CD4-positive, alpha-beta T cell treated with Interleukin-17A for 1 hour (primary cell): ENCODE data around the gene MCTP1.
"Not testable (repeated sequence)": the region's sequence is repeated elsewhere in the genome, so short reads cannot be mapped to it uniquely, and the experiment has no call there.

Experiments used
- DNase-seq: peaks from one replicate; pipeline ENCODE4 v3.0.0-alpha.2; 2020

MCTP1 gene

DNA sequence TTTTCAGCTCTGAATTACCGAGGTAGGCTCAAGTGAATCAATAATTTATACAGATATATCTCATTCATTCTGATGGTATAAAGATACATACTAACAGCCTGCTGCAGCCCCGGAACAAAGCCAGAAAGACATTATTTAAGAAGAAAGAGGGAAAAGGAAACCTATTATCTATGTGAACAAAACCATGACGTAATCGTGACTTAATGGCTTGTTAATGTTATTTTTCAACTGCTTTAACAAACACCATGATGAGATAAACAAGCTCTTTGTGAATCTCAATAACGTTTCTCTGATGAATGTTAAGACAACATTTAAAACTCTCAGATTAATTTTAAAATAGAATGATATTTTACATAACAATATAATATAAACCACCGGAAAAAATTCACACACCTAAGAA is 429.4 kb downstream of the MCTP1 start:
- no peak for DNase-seq

DNA sequence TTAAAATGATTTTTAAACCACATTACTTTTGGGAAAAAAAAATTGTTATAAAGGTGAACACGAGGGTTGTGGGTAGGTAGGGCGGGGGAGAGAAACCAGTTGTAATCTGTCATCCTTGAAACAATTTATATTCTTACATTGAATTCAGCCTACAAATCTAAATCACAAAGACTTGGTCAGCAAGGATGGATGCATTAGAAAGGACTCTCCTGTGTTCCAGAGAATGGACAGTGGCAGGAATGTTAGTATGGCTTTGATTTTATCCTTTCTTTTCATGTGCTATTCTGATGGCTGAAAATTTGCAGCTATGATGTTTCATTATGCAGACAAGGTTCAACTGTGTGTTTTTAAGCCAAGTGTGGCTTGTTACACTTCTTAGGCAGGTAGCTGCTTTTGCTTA is 431.8 kb downstream of the MCTP1 start:
- DNase-seq: no peak

- DNase-seq: no peak
Measured at GRCh38 chr5:94850960-94851359, 433.9 kb downstream of the MCTP1 start.

DNA sequence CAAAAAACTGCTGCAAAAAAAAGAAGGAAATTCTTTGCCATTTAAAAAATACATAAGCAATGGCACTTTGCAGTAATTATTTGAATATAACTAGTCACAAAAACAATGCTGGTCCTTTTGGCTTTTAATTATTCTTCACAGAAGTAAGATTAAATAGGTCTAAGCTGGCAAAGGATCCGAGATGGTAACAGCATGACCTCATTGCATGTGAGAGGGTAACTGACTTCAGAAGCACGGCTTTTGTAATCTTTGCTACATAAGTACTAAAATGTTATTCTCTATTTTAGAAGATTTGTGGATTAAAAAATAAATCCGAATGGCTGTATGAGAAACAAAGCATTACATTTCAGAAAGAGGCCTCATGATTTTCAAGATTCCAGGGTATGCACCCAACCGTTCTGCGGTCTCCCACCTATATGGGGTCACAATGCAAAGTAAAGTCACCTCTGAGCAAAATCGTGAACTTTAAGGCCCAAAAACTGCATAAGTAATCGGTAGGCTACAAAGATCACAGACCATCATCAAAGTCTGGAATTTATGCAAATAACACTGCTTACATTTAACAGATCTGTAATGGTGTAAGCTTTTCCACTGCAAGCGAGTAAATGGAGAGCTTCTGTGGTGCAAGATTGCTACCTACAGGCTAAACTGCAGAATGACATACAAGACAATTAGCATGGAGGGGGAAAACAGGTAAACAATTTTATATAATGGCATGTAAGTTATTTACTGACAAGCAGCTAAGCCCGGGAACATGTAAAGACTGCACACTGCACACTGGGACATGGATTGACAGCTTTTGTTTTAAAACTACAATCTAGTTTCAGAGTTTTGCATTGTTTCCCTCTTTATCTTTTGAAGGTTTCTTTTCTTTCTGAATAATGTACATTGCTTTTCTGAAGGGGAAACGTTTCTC is 434.8 kb downstream of the MCTP1 start:
- peak; percentile 68 for DNase-seq

DNA sequence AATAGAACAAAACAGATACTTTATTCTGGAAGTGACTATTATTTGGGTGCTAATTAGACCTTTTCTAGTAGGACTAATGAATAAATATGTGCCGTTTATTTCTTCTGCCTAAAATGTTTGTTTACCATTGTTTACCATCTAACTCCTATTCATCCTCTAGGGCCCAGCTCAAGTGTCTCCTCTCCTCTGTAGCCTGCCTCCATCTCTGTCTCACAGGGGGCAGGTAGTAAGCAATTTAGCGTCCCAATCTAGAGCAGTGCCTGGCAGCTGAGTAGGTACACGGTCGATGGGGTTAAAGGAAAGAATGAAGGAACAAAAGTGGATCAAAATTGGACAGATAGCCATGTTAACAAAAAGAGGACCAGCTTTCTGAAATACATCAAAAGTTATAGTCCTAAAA is 435.6 kb downstream of the MCTP1 start:
- no peak for DNase-seq

DNA sequence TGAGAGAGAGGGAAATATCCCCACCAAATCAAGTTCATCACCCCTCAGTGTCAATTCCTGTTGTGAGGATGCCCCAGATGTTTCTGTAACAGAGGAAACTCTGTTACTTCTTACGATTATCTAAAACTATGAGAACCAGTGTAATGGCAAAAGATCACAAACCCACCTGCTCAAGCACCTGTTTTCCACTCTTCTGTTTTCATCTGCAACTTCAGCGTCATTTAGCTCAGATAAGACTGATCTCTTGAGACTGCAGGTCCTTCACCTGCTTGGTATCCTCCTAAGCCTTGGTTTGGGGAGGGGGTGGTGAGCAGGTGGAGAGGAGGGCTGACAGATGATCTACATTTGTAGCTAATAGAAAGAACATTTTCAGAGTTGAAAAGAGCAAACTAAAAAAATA is 437.2 kb downstream of the MCTP1 start:
- no peak for DNase-seq

GRCh38 chr5:94847019-94847418 is 437.9 kb downstream of the MCTP1 start:
- DNase-seq: no peak

DNA sequence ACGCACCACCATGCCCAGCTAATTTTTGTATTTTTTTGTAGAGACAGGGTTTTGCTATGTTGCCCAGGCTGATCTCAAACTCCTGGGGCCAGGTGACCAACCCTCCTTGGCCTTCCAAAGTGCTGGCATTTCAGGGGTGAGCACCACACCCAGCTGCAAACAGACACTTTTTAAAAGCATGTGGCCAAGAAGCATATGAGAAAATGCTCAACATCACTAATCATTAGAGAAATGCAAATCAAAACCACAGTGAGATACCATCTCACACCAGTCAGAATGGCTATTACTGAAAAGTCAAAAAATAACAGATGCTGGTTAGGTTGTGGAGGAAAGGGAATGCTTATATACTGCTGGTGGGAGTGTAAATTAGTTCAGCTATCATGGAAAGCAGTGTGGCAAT is 439.2 kb downstream of the MCTP1 start:
- DNase-seq: not testable (repeated sequence)

DNA sequence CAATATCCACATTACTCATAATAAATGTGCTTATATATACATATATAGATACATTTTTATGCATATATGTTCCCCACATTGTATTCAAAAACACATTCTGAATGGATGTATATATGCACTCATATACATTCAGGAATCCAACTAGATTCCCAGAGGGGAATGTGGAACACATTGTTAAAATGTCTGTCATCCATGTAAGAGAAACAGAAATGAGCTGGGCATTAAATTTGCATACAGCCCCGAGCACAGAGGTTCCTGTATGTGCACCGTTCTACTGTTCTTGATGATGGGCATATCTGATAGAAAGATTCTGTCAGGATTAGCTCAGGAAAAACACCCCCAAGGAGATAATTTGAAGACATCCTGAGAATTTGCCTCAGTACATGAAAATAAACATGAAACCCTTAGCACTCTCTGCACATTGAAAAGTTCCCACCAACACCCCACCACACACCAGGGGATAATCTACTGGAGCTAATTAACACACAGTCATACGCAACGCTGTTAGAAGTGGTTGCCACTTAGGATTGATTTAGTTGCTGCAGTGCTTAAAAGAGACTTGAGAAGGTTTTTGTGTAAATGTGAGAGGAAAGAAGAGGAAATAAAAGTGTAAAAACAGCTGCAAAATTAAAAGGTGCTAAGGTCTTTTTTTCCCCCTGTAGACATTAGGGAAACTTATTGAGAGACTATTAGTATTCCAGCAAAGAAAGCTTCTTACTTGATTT is 443.1 kb downstream of the MCTP1 start:
- DNase-seq: no peak

GRCh38 chr5:94833851-94834250 is 451.0 kb downstream of the MCTP1 start:
- DNase-seq: no peak

- DNase-seq: no peak
Measured at GRCh38 chr5:94832685-94833084, 452.2 kb downstream of the MCTP1 start.

GRCh38 chr5:94830520-94830919 is 454.4 kb downstream of the MCTP1 start:
- DNase-seq: no peak

- DNase-seq: not testable (repeated sequence)
Measured at GRCh38 chr5:94828222-94828621, 456.7 kb downstream of the MCTP1 start.

DNA sequence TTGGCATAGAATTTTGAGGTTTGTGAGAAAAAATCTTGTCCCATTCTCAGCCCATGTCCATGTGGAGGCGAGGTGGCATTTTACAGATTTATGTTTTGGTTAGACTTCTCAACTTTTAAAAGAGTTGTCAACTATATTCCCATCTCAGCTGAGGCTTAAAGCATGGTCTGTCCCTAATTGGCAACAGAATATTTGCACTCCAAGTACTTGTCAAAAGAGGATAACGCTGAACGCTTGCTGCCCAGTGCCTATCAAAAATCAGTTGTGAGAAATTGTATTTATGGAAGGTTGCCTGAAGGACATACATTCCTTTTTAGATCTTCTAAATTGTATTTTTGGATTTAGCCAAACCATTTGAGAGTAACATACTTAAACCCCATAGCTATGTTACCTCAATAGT is 464.4 kb downstream of the MCTP1 start:
- no peak for DNase-seq

DNA sequence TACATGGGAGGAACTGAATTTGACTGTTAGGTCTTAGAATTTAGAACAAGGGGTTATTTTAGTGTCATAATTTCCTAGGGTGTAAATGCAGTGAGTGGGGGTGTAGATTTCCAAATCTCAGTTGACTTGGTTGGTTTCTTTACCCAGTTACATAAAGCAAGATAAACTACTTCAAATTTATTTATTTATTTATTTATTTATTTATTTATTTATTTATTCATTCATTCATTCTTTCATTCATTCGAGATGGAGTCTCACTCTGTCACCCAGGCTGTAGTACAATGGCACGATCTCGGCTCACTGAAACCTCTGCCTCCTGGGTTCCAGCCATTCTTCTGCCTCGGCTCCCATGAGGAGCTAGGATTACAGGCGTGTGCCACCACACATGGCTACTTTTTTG is 466.0 kb downstream of the MCTP1 start:
- no peak for DNase-seq

GRCh38 chr5:94815313-94816039 is 469.4 kb downstream of the MCTP1 start:
- no peak for DNase-seq

DNA sequence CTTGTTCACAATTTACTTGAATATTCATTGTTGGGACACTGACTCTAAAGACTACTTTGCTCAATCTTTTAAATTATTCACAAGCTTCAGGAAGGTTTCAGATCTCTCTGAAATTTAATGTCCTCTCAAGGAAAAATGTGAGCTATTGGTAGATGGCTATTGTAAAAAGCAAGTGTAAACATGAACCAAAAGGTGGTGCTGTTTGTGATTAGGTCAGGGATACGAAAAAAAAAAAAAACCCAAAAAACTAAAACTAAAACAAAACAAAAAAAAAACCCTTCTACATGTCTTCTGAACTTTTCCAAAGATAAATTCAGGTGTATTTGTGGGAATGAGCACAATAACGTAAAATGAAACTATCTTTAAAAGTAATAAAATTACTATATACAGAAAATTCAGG is 472.7 kb downstream of the MCTP1 start:
- no peak for DNase-seq

- no peak for DNase-seq
Measured at GRCh38 chr5:94811331-94811730, 473.6 kb downstream of the MCTP1 start.

DNA sequence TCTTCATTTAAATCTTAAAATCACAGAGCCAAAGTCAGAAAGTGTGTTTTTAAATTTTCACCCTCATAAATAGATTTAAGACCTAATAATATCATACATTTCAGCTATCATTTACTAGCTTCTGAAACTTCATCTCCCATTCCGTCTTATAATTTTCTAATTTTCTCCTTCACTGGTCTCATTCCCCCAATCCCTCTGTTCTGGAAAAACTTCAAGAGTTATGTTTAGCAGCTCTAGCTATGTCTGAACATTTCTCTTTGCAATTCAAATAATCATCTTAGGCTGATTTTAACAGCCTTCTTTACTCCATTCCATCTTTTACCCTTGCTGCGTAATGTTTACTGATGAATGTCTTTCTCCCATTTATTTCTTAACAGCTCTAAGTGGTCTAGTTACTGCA is 474.0 kb downstream of the MCTP1 start:
- no peak for DNase-seq

- DNase-seq: no peak
Measured at GRCh38 chr5:94810281-94810680, 474.6 kb downstream of the MCTP1 start.

- DNase-seq: no peak
Measured at GRCh38 chr5:94808497-94808896, 476.4 kb downstream of the MCTP1 start.

DNA sequence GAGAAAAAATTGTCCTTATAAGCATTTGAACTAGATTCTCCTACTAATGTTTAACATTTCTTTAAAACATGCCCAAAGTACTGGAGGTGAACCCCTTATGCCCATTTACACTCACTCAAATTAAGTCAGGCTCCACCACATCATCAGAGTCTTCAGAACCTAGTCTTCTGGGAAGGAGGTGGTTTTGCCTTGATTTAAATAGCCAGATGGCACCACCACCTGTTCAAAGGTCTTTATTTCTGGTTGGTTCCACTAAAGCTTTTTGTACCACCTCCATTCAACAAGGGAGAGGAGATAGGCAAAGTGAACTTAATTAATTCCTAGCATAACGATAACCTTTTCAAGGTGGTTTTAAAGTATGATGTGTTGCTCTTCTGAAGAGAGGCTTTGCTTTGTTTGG is 476.9 kb downstream of the MCTP1 start:
- no peak for DNase-seq

- no peak for DNase-seq
Measured at GRCh38 chr5:94802450-94802849, 482.4 kb downstream of the MCTP1 start.

DNA sequence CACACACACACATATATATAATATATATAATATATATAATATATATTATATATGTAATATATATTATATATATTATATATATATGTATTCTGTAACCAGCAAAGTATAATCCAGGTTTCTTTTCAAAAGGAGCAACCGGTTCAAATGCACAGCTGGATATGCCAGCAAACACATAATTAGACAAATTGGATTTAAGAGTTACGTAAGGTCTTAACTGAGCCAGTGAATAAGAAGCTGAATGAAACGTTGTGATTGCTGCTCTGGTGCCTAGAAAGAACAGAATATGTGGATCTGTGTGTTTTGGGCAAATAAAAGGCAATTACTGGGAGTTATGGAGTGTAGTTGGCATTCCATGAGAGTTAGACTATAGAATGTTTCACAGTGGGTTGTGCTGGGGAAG is 488.3 kb downstream of the MCTP1 start:
- DNase-seq: no peak
